Thoracic aorta (tissue), 2 donors: Measurements from ENCODE around the gene CYP2F1. TPM values are rescaled to one million over a fixed set of nuclear protein-coding genes. Genes with fewer than 3 reads are reported as not detected.

Experiments used
- ATAC-seq: fragments of 150-250 bp; one replicate; pipeline ENCODE4 v1.8.0; 2017; ENCODE audit warnings: low read depth; ENCODE audit not compliant: insufficient number of reproducible peaks, low FRiP score
- DNase-seq: peaks from one replicate; pipeline ENCODE4 v3.0.0-alpha.2; 2020; ENCODE audit warnings: low spot score
- H3K27ac ChIP-seq, 2 donors: fragments of 200-600 bp; sonication (generic); 1 replicate in 1 of 2; 2 replicates in 1 of 2; pipeline ENCODE4 v1.5.1; 2016; ENCODE audit warnings: mild to moderate bottlenecking in 2 of 2, moderate library complexity in 2 of 2
- H3K27me3 ChIP-seq: fragments of 200-600 bp; sonication (generic); replicated peaks from 2 replicates; pipeline ENCODE4 v1.6.0; 2016; ENCODE audit warnings: mild to moderate bottlenecking; ENCODE audit not compliant: insufficient read depth
- H3K36me3 ChIP-seq: fragments of 200-600 bp; sonication (generic); one replicate; pipeline ENCODE4 v1.5.1; 2016
- H3K4me1 ChIP-seq, 2 donors: fragments of 200-600 bp; sonication (generic); 1 replicate in 1 of 2; 2 replicates in 1 of 2; pipeline versions ENCODE4 v1.5.1 to v1.6.0; 2016; ENCODE audit warnings: low read depth in 2 of 2, mild to moderate bottlenecking in 1 of 2; ENCODE audit not compliant: control insufficient read depth in 1 of 2
- H3K4me3 ChIP-seq: fragments of 200-600 bp; sonication (generic); 2 replicates; pipeline ENCODE4 v1.5.1; 2016; ENCODE audit warnings: mild to moderate bottlenecking
- H3K9me3 ChIP-seq: fragments of 200-600 bp; sonication (generic); 2 replicates; pipeline ENCODE4 v1.5.1; 2016
- CTCF ChIP-seq: fragments of 200-600 bp; sonication (generic); IDR thresholded peaks from one replicate; pipeline ENCODE4 v1.5.1; 2019; ENCODE audit warnings: antibody characterized with exemption
- total RNA-seq, 2 donors: library from RNA; depleted of rRNA; stranded (reverse); fragments of >200 nt; gene quantifications; one replicate each; pipeline versions ENCODE4 v1.1.0 to v1.2.3, GENCODE V29; 2016

The CYP2F1 gene
- total RNA-seq, 2 donors from 2014 or later = not detected

GRCh38 chr19:41159881-41160280 lies 45.6 kb downstream of the CYP2F1 start:
- H3K27ac ChIP-seq = no peak overlapping the region
- H3K4me1 ChIP-seq = no peaks in the 10 kb centered on the region
- H3K27me3 ChIP-seq = no peaks in the 10 kb centered on the region
- H3K9me3 ChIP-seq = no peaks in the 10 kb centered on the region
- DNase-seq (no peak), ATAC-seq (no peak)
- no peak overlapping the region for H3K4me3 ChIP-seq
- H3K36me3 ChIP-seq = no peaks in the 10 kb centered on the region
- TF ChIP-seq CTCF = no peak

- DNase-seq = no peak
- H3K36me3 ChIP-seq = no peaks in the 10 kb centered on the region
- TF ChIP-seq CTCF = no peak
- no peak overlapping the region for H3K27ac ChIP-seq
- H3K4me3 ChIP-seq = no peak overlapping the region
- H3K4me1 ChIP-seq = no peaks in the 10 kb centered on the region
- no peak for ATAC-seq
- H3K27me3 ChIP-seq = no peaks in the 10 kb centered on the region
- H3K9me3 ChIP-seq = no peaks in the 10 kb centered on the region
Observed at GRCh38 chr19:41161903-41162302, 47.7 kb downstream of the CYP2F1 start.

- Histone ChIP-seq H3K4me1 (no peaks in the 10 kb centered on the region), H3K9me3 (no peaks in the 10 kb centered on the region), H3K36me3 (no peaks in the 10 kb centered on the region), H3K4me3 (no peak overlapping the region), H3K27me3 (no peaks in the 10 kb centered on the region), H3K27ac (no peak overlapping the region)
- no peak for TF ChIP-seq CTCF
- DNase-seq (no peak), ATAC-seq (no peak)
Observed at GRCh38 chr19:41166944-41167804, 52.9 kb downstream of the CYP2F1 start.

GRCh38 chr19:41172297-41173164 lies 58.3 kb downstream of the CYP2F1 start:
- no peaks in the 10 kb centered on the region for H3K36me3 ChIP-seq
- TF ChIP-seq CTCF = no peak
- peaks cover 0 to 9% of the 10 kb centered on the region in 2 donors for H3K4me1 ChIP-seq
- H3K4me3 ChIP-seq = no peak overlapping the region
- no peaks in the 10 kb centered on the region for H3K9me3 ChIP-seq
- no peak overlapping the region for H3K27ac ChIP-seq
- no peaks in the 10 kb centered on the region for H3K27me3 ChIP-seq
- DNase-seq = no peak
- no peak for ATAC-seq

- ATAC-seq = no peak
- H3K4me3 ChIP-seq = no peak overlapping the region
- DNase-seq = no peak
Observed at GRCh38 chr19:41174297-41174928, 60.2 kb downstream of the CYP2F1 start.

More at GRCh38 chr19:41174297-41174928, 60.2 kb downstream of the CYP2F1 start:
- no peak overlapping the region for H3K27ac ChIP-seq
- no peaks in the 10 kb centered on the region for H3K9me3 ChIP-seq
- H3K4me1 ChIP-seq = peaks cover 0 to 9% of the 10 kb centered on the region in 2 donors
- TF ChIP-seq CTCF = no peak
- H3K27me3 ChIP-seq = no peaks in the 10 kb centered on the region
- no peaks in the 10 kb centered on the region for H3K36me3 ChIP-seq
